Astrocyte (in vitro differentiated cells and primary cell): ENCODE data around the gene POLR1G. TPM values are rescaled to one million over a fixed set of nuclear protein-coding genes. Genes with fewer than 3 reads are reported as not detected.

Experiments
- DNase-seq: peaks from one replicate; pipeline ENCODE4 v3.0.0-alpha.2; 2010; ENCODE audit warnings: low read depth
- FAIRE-seq: peaks from 2 replicates; lab custom pipeline; 2011; peaks lifted over from hg19 to GRCh38; lab: Jason Lieb, UNC
- H2AFZ ChIP-seq: 2 replicates; pipeline ENCODE4 v1.6.0; 2012; ENCODE audit warnings: low read depth, low read length, inconsistent platforms
- H3K27ac ChIP-seq: 2 replicates; pipeline ENCODE4 v1.5.1; 2011; ENCODE audit warnings: low read depth, low read length, inconsistent platforms
- H3K27me3 ChIP-seq: 2 replicates; pipeline ENCODE4 v1.6.0; 2011; ENCODE audit warnings: low read length, inconsistent platforms; ENCODE audit not compliant: insufficient read depth
- H3K36me3 ChIP-seq: 2 replicates; pipeline ENCODE4 v1.5.1; 2011; ENCODE audit warnings: low read length, inconsistent platforms; ENCODE audit not compliant: insufficient read depth
- H3K4me1 ChIP-seq: 2 replicates; pipeline ENCODE4 v1.5.1; 2011; ENCODE audit warnings: low read length, inconsistent platforms; ENCODE audit not compliant: insufficient read depth
- H3K4me2 ChIP-seq: 2 replicates; pipeline ENCODE4 v1.6.0; 2012; ENCODE audit warnings: low read length, inconsistent platforms
- H3K4me3 ChIP-seq: 2 replicates; pipeline ENCODE4 v1.5.1; 2011; ENCODE audit warnings: low read depth, mild to moderate bottlenecking, low read length, inconsistent platforms; ENCODE audit not compliant: insufficient read depth
- H3K79me2 ChIP-seq: 2 replicates; pipeline ENCODE4 v1.6.0; 2012; ENCODE audit warnings: mild to moderate bottlenecking, low read length, inconsistent platforms; ENCODE audit not compliant: insufficient read depth
- H3K9ac ChIP-seq: 2 replicates; pipeline ENCODE4 v1.6.0; 2012; ENCODE audit warnings: mild to moderate bottlenecking, low read length, inconsistent platforms
- H3K9me3 ChIP-seq: 2 replicates; pipeline ENCODE4 v1.5.1; 2012; ENCODE audit warnings: low read depth, mild to moderate bottlenecking, low read length, inconsistent platforms; ENCODE audit not compliant: insufficient read depth
- H4K20me1 ChIP-seq: 2 replicates; pipeline ENCODE4 v1.6.0; 2012; ENCODE audit warnings: low read length, inconsistent platforms; ENCODE audit not compliant: insufficient read depth
- H3K27ac Mint-ChIP-seq: one replicate; pipeline ENCODE4 v1.8.0; 2021; ENCODE audit warnings: mild to moderate bottlenecking, mixed read lengths; ENCODE audit not compliant: unreplicated experiment
- H3K27me3 Mint-ChIP-seq: one replicate; pipeline ENCODE4 v1.8.0; 2021; ENCODE audit warnings: low read depth, mixed read lengths; ENCODE audit not compliant: unreplicated experiment
- H3K36me3 Mint-ChIP-seq: one replicate; pipeline ENCODE4 v1.8.0; 2021; ENCODE audit warnings: low read depth, mixed read lengths; ENCODE audit not compliant: unreplicated experiment
- H3K4me1 Mint-ChIP-seq: one replicate; pipeline ENCODE4 v1.8.0; 2021; ENCODE audit warnings: low read depth, mixed read lengths; ENCODE audit not compliant: unreplicated experiment
- H3K4me3 Mint-ChIP-seq: one replicate; pipeline ENCODE4 v1.8.0; 2021; ENCODE audit warnings: mild to moderate bottlenecking, moderate library complexity, mixed read lengths; ENCODE audit not compliant: unreplicated experiment
- H3K9me3 Mint-ChIP-seq: one replicate; pipeline ENCODE4 v1.8.0; 2021; ENCODE audit warnings: mild to moderate bottlenecking, mixed read lengths; ENCODE audit not compliant: unreplicated experiment
- CTCF ChIP-seq: IDR thresholded peaks from 2 replicates; pipeline ENCODE4 v1.5.1; 2011; ENCODE audit warnings: low read depth, mild to moderate bottlenecking, inconsistent platforms, low read length, moderate library complexity; ENCODE audit not compliant: insufficient read depth
- EZH2 ChIP-seq: IDR thresholded peaks from 2 replicates; pipeline ENCODE4 v1.6.1; 2012; ENCODE audit warnings: mild to moderate bottlenecking, low read length, inconsistent platforms; ENCODE audit not compliant: insufficient read depth
- total RNA-seq: library from RNA; stranded (reverse); gene quantifications from 2 replicates; pipeline ENCODE4 v1.2.1, GENCODE V29; 2021

POLR1G gene
- total RNA-seq, 1 donor from 2014 or later, result 12.8 TPM

- H3K79me2 ChIP-seq, result no peaks in the 10 kb centered on the region
- H4K20me1 ChIP-seq, result no peaks in the 10 kb centered on the region
- FAIRE-seq, result no peak
- H3K27ac Mint-ChIP-seq, result no peak overlapping the region
- peaks cover 28% of the 10 kb centered on the region for H3K4me1 ChIP-seq
- H3K27me3 Mint-ChIP-seq, result no peaks in the 10 kb centered on the region
- H3K4me1 Mint-ChIP-seq, result peaks cover 9% of the 10 kb centered on the region
- TF ChIP-seq CTCF (peak; percentile 78), EZH2 (no peak)
- peak overlapping the region; percentile 87 for H3K9ac ChIP-seq
- H3K9me3 Mint-ChIP-seq, result no peaks in the 10 kb centered on the region
- no peaks in the 10 kb centered on the region for H3K9me3 ChIP-seq
- H3K27me3 ChIP-seq, result no peaks in the 10 kb centered on the region
- H3K4me3 ChIP-seq, result peak overlapping the region; percentile 69
- H3K4me2 ChIP-seq, result peak overlapping the region; percentile 84
- DNase-seq, result peak; percentile 53
- no peaks in the 10 kb centered on the region for H3K36me3 ChIP-seq
- H3K4me3 Mint-ChIP-seq, result peak overlapping the region; percentile 75
- peak overlapping the region; percentile 81 for H3K27ac ChIP-seq
- no peaks in the 10 kb centered on the region for H3K36me3 Mint-ChIP-seq
- peak overlapping the region; percentile 62 for H2AFZ ChIP-seq
These were observed 33.3 kb downstream of the POLR1G start for GRCh38 chr19:45439569-45440258.

GRCh38 chr19:45440259-45440638, 33.8 kb downstream of the POLR1G start:
- Histone ChIP-seq H3K36me3 (no peaks in the 10 kb centered on the region), H4K20me1 (no peaks in the 10 kb centered on the region), H3K4me1 (peaks cover 29% of the 10 kb centered on the region), H3K9me3 (no peaks in the 10 kb centered on the region), H2AFZ (peak overlapping the region; percentile 62), H3K79me2 (no peaks in the 10 kb centered on the region), H3K9ac (peak overlapping the region; percentile 87), H3K4me2 (peak overlapping the region; percentile 84), H3K27ac (peak overlapping the region; percentile 81), H3K4me3 (peak overlapping the region; percentile 69), H3K27me3 (no peaks in the 10 kb centered on the region)
- no peaks in the 10 kb centered on the region for H3K36me3 Mint-ChIP-seq
- H3K4me1 Mint-ChIP-seq, result peaks cover 10% of the 10 kb centered on the region
- no peaks in the 10 kb centered on the region for H3K9me3 Mint-ChIP-seq
- TF ChIP-seq EZH2, result no peak
- no peak for TF ChIP-seq CTCF
- FAIRE-seq (no peak), DNase-seq (no peak)
- H3K27me3 Mint-ChIP-seq, result no peaks in the 10 kb centered on the region
- H3K4me3 Mint-ChIP-seq, result peak overlapping the region; percentile 75
- peak overlapping the region; percentile 68 for H3K27ac Mint-ChIP-seq
